ENCODE data around the gene HPS4.

DNA sequence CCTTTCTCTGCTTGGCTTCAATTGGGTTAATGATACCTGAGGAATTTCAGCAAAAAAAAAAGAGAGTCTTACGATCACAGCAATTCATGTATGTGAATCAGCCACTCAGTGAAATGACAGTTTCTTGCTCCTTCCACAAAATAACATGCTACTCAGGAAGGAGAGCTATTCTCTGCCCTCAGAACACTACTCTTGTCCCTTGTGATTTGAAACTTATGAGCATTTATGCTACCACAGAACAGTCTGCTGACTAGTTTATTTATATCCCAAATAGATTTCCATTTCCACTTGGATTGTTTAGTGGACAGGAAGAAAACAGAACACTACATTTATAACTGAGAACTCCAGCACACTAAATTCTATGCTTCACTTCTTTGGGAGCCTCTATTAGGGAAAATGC is 20.2 kb upstream of the HPS4 start:
- no peak for TF ChIP-seq EZH2phosphoT487 (IDR thresholded peaks at IDR 0.05; ENCODE audit: borderline replicate concordance)
- TF ChIP-seq, protein P1, sequence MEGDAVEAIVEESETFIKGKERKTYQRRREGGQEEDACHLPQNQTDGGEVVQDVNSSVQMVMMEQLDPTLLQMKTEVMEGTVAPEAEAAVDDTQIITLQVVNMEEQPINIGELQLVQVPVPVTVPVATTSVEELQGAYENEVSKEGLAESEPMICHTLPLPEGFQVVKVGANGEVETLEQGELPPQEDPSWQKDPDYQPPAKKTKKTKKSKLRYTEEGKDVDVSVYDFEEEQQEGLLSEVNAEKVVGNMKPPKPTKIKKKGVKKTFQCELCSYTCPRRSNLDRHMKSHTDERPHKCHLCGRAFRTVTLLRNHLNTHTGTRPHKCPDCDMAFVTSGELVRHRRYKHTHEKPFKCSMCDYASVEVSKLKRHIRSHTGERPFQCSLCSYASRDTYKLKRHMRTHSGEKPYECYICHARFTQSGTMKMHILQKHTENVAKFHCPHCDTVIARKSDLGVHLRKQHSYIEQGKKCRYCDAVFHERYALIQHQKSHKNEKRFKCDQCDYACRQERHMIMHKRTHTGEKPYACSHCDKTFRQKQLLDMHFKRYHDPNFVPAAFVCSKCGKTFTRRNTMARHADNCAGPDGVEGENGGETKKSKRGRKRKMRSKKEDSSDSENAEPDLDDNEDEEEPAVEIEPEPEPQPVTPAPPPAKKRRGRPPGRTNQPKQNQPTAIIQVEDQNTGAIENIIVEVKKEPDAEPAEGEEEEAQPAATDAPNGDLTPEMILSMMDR (conservative IDR thresholded peaks at IDR 0.05; ENCODE audit: low read length), result no peak
